ENCODE measurements around the gene HPGDS. TPM values are rescaled to one million over a fixed set of nuclear protein-coding genes. Genes with fewer than 3 reads are reported as not detected.

HPGDS gene
- total RNA-seq, 4 donors from 2014 or later = 1.2 to 5.5 (median 2.6) TPM

DNA sequence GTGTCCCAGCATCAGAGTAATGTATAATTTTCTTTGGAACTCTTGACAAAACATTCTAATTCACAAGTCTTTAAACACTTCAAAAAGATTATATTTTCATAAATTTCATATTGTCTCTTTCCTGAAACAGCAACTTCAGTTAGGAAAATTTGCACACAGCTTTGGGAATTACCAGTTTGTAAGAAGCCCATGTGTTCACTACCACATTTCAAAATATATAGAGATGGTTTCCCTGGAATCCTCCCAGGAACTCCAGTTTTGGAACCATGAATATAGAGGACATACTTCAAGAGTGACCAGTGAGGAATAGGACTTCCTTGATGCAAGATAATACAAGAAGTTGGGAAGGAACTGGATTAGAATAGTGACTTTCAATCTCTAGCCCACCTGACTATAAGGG lies 28.7 kb upstream of the HPGDS start:
- intact Hi-C loops (cut with DNase I) = no loop called here
- no peak for DNase-seq (ENCODE audit: extremely low spot score)

GRCh38 chr4:94370533-94371254 lies 28.1 kb upstream of the HPGDS start:
- intact Hi-C loops (cut with DNase I) = no loop called here

More for the DNA sequence above, 28.7 kb upstream of the HPGDS start:
- H3K4me1 ChIP-seq = no peaks in the 10 kb centered on the region
- no peaks in the 10 kb centered on the region for H3K27me3 ChIP-seq
- no peak overlapping the region for H3K27ac ChIP-seq (replicated peaks in 1 of 4)
- no peak overlapping the region for H3K4me3 ChIP-seq
- no peak for TF ChIP-seq POLR2A (IDR thresholded peaks at IDR 0.05; ENCODE audit: low read depth)
- TF ChIP-seq EP300 (IDR thresholded peaks at IDR 0.05) = no peak
- TF ChIP-seq, protein P1, sequence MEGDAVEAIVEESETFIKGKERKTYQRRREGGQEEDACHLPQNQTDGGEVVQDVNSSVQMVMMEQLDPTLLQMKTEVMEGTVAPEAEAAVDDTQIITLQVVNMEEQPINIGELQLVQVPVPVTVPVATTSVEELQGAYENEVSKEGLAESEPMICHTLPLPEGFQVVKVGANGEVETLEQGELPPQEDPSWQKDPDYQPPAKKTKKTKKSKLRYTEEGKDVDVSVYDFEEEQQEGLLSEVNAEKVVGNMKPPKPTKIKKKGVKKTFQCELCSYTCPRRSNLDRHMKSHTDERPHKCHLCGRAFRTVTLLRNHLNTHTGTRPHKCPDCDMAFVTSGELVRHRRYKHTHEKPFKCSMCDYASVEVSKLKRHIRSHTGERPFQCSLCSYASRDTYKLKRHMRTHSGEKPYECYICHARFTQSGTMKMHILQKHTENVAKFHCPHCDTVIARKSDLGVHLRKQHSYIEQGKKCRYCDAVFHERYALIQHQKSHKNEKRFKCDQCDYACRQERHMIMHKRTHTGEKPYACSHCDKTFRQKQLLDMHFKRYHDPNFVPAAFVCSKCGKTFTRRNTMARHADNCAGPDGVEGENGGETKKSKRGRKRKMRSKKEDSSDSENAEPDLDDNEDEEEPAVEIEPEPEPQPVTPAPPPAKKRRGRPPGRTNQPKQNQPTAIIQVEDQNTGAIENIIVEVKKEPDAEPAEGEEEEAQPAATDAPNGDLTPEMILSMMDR (IDR thresholded peaks at IDR 0.05) = no peak
- TF ChIP-seq POLR2AphosphoS5 (IDR thresholded peaks at IDR 0.05) = no peak
- H3K9me3 ChIP-seq = peaks cover 0 to 5% (median 0%) of the 10 kb centered on the region in 4 donors
- no peaks in the 10 kb centered on the region for H3K36me3 ChIP-seq

GRCh38 chr4:94369046-94369445 lies 26.4 kb upstream of the HPGDS start:
- 84% methylated on average over 2 of the region's 2 CpGs for WGBS
- TF ChIP-seq, protein P1 (IDR thresholded peaks at IDR 0.05) = no peak
- TF ChIP-seq EP300 (IDR thresholded peaks at IDR 0.05) = no peak
- TF ChIP-seq POLR2A (IDR thresholded peaks at IDR 0.05; ENCODE audit: low read depth) = no peak
- TF ChIP-seq POLR2AphosphoS5 (IDR thresholded peaks at IDR 0.05) = no peak
- no peak for DNase-seq (ENCODE audit: extremely low spot score)
- intact Hi-C loops (cut with DNase I) = no loop called here
- H3K9me3 ChIP-seq = peaks cover 0 to 5% (median 0%) of the 10 kb centered on the region in 4 donors
- no peaks in the 10 kb centered on the region for H3K4me1 ChIP-seq
- no peak overlapping the region for H3K27ac ChIP-seq (replicated peaks in 1 of 4)
- no peak overlapping the region for H3K4me3 ChIP-seq
- no peaks in the 10 kb centered on the region for H3K27me3 ChIP-seq
- H3K36me3 ChIP-seq = no peaks in the 10 kb centered on the region

More at GRCh38 chr4:94370533-94371254, 28.1 kb upstream of the HPGDS start:
- DNase-seq (ENCODE audit: extremely low spot score) = no peak
- Histone ChIP-seq H3K4me1 (no peaks in the 10 kb centered on the region), H3K27me3 (no peaks in the 10 kb centered on the region), H3K27ac (replicated peaks in 1 of 4) (no peak overlapping the region), H3K36me3 (no peaks in the 10 kb centered on the region), H3K4me3 (no peak overlapping the region), H3K9me3 (peaks cover 0 to 5% (median 0%) of the 10 kb centered on the region in 4 donors)
- 79% methylated on average over 6 of the region's 6 CpGs for WGBS
- TF ChIP-seq POLR2AphosphoS5 (IDR thresholded peaks at IDR 0.05) (no peak), EP300 (IDR thresholded peaks at IDR 0.05) (no peak), POLR2A (IDR thresholded peaks at IDR 0.05; ENCODE audit: low read depth) (no peak)
- TF ChIP-seq, protein P1 (IDR thresholded peaks at IDR 0.05) = no peak

- 86% methylated on average over 1 of the region's 1 CpG for WGBS
- H3K36me3 ChIP-seq = no peaks in the 10 kb centered on the region
- no peaks in the 10 kb centered on the region for H3K27me3 ChIP-seq
- no peak for DNase-seq (ENCODE audit: extremely low spot score)
- intact Hi-C loops (cut with DNase I) = no loop called here
- TF ChIP-seq EP300 (IDR thresholded peaks at IDR 0.05) = no peak
- TF ChIP-seq, protein P1 (IDR thresholded peaks at IDR 0.05) = no peak
- no peak for TF ChIP-seq POLR2A (IDR thresholded peaks at IDR 0.05; ENCODE audit: low read depth)
- no peak for TF ChIP-seq POLR2AphosphoS5 (IDR thresholded peaks at IDR 0.05)
- no peak overlapping the region for H3K27ac ChIP-seq (replicated peaks in 1 of 4)
- no peaks in the 10 kb centered on the region for H3K4me1 ChIP-seq
- peaks cover 0 to 5% (median 0%) of the 10 kb centered on the region in 4 donors for H3K9me3 ChIP-seq
- H3K4me3 ChIP-seq = no peak overlapping the region
Measured at GRCh38 chr4:94368459-94368858, 25.8 kb upstream of the HPGDS start.
